SK-N-MC (cell line): ENCODE measurements around the gene SLC7A7.

Experiments
- EZH2 ChIP-seq: fragments of 200-600 bp; sonication (generic); IDR thresholded peaks from one replicate; pipeline ENCODE4 v1.6.1; 2017; ENCODE audit warnings: antibody characterized with exemption
- POLR2AphosphoS5 ChIP-seq: IDR thresholded peaks from 2 replicates; pipeline ENCODE4 v1.6.1; 2012; ENCODE audit warnings: mild to moderate bottlenecking, low read depth, low read length, borderline replicate concordance

GRCh38 chr14:22821193-22822015, 6.2 kb upstream of the SLC7A7 start:
- no peak for TF ChIP-seq EZH2
- no peak for TF ChIP-seq POLR2AphosphoS5
